ENCODE measurements around the gene AQP3.
"Not testable (repeated sequence)": the region's sequence is repeated elsewhere in the genome, so short reads cannot be mapped to it uniquely, and the experiment has no call there.

Gene AQP3

GRCh38 chr9:33466565-33467495 is 19.4 kb upstream of the AQP3 start:
- DNase-seq = peak in 41 of 42 donors; percentile 30 to 86 (median 64)
- intact Hi-C loops (cut with DNase I) = loop anchor here (5.0 to 10.0 kb wide), 2 partner anchors 95 to 192 kb away; no protein-coding TSS in a partner anchor

- no peak for DNase-seq
- intact Hi-C loops (cut with DNase I) = loop anchor here (5.0 to 10.0 kb wide), 2 partner anchors 94 to 191 kb away; no protein-coding TSS in a partner anchor
Measured at GRCh38 chr9:33465596-33466564, 18.5 kb upstream of the AQP3 start.

DNA sequence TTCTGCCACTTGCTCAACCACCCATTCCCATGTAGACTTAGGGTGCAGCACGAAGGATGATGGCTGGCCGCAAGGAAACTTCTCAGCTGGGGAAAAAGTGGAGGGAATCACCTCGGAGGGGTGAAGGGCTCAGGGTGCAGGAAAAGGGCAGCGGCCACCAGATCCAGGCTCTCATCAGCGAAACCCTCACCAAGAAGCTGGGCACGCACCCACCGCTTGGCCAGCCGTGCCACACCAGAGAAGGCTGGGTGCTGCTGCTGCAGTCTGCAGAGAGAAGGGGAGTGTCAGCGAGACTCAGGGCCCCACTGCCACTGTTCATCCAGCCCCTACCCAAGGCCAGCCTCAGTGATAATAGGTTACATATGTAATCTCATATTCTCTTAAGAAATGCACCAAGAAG is 17.7 kb upstream of the AQP3 start:
- intact Hi-C loops (cut with DNase I) = loop anchor here (5.0 to 10.0 kb wide), 2 partner anchors 93 to 190 kb away; no protein-coding TSS in a partner anchor
- no peak for DNase-seq

DNA sequence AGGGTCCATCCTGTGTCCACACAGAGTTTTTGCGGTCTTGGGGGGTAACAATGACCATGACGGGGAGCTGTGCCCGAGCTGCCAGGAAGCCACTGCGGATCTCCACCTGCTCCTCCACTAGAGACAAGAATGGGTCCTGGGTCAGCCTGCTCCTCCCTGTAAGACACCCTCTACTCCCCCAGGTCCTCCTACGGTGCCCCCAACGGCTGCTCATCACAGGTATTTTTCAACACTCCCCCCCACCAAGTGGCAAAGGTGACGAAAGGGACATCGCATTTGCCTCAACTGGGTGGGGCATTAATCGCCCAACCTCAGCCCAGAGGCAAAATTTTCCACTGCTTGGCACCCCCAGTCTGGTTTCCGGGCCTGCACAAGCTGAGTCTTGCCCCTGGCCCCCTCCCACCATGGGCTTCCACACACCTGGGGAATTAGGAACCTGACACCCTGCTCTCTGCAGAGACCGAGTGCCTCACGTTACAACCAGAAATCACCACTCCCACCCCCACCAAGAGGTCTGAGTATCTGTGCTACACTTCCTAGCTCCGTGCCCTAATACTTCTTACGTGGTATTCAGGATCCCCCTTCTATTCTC is 16.7 kb upstream of the AQP3 start:
- intact Hi-C loops (cut with DNase I) = loop anchor here (10.0 kb wide), 1 partner anchor 189 kb away; no protein-coding TSS in a partner anchor
- no peak for DNase-seq

DNA sequence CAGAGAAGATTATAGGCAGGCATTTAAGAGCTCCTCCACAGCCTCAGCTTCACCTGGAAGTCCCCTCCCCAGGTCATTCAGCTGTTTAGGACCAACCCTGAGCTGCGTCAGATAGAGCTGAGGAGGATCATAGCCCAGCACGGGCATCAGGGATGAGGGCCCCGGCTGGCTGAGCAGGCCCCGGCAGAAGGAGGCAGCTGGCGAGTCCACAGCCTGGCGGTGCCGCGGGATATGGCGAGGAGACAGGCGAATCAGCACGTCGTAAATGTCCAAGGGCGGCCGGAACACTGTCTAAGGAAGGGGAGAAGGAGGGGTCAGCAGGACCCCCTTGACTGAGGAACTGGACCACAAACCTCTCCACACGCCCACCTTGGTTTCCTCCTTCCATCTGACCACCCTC is 15.8 kb upstream of the AQP3 start:
- intact Hi-C loops (cut with DNase I) = loop anchor here (10.0 kb wide), 1 partner anchor 188 kb away; no protein-coding TSS in a partner anchor
- DNase-seq = no peak

GRCh38 chr9:33461492-33461891 is 14.1 kb upstream of the AQP3 start:
- DNase-seq = no peak
- intact Hi-C loops (cut with DNase I) = loop anchor here (10.0 kb wide), 1 partner anchor 187 kb away; no protein-coding TSS in a partner anchor

DNA sequence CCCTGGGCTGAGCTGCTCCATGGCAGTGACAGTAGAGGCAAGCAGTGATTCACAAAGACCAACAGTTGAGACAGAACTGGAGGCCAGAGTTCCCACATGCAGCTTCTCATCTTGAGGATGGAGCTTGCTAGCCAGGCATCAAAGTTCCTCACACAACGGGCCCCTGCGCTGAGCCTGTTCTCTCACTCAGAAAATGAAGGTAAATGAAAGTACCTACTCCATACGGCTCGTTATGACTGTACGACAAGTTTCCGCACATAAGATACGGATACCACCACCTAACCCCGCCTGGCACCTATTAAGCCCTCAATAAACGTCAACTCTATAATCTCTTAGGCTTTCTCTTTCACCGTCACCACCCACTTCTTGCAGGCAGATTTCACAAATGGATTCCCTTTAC is 13.5 kb upstream of the AQP3 start:
- DNase-seq = no peak
- intact Hi-C loops (cut with DNase I) = loop anchor here (10.0 kb wide), 1 partner anchor 186 kb away; no protein-coding TSS in a partner anchor

DNA sequence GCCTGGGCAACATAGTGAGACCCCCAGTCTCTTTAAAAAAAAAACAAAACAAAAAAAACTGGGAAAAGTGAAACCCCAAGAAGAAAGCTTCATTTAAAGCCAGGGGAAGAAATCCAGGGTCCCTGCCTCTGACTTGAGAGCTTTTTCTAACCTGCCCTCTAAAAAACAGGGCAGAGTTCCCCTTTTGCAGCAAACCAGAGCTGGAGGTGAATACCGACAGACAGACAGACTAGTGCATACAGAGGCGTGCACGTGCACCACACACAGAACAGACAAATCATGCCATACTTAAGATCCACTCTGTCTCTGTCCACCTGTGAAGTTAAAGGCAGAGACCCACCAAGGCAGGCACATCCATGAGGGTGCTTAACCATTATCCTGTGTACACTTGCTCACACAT is 11.7 kb upstream of the AQP3 start:
- intact Hi-C loops (cut with DNase I) = no loop called here
- no peak for DNase-seq

DNA sequence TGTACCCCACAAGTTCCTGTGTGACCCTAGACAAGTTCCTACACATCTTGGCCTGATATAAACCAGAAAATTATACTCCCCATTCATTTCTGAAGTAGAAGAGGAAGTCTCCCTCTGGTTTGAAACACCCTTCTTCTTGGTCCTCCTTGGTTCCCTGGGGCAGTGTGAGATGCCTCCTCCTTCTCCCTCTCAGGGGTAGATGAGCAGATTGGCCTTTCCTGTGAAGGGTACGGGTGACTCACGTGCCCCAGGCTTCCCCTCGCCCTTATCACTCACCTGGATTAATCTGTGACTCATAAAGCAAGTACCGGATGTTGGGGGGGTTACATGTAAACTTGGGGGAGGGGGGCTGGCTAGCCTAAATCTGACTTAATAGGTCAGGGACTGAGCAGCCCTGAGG is 11.1 kb upstream of the AQP3 start:
- DNase-seq = no peak
- intact Hi-C loops (cut with DNase I) = no loop called here

- no peak for DNase-seq
- intact Hi-C loops (cut with DNase I) = no loop called here
Measured at GRCh38 chr9:33455945-33456344, 8.6 kb upstream of the AQP3 start.

- DNase-seq; intact Hi-C loops (cut with DNase I): not testable (repeated sequence)
Measured at GRCh38 chr9:33455456-33455855, 8.1 kb upstream of the AQP3 start.

GRCh38 chr9:33454661-33455026 is 7.3 kb upstream of the AQP3 start:
- DNase-seq; intact Hi-C loops (cut with DNase I): not testable (repeated sequence)

GRCh38 chr9:33453999-33454660 is 6.7 kb upstream of the AQP3 start:
- no peak for DNase-seq

DNA sequence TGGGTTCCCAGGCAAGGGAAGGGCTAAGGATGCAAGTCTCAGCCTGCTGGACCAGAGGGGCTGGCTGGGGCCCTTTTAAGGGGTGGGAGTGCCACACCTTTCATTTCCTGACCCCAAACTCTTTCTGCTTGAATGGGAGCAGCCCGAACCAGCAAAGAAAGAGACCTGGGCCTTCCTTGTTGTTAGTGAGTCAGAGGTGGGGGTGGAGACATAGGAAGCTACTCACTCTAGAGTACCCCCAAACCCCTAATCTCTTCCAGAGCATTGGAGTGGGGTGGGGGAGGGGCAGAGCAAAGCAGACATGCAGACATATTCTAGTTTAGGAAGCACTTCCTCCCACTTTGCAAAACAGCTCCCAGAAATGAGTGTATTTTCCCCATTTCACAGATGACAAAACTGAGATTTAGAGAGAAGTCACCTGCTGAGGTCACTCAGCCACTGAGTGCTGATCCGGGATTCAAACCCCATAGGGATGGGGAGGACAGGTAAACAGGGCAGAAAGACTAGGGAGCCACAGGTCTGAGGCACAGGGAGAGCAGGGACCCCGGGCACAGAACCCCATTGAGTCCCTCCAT is 6.0 kb upstream of the AQP3 start:
- DNase-seq = no peak
- intact Hi-C loops (cut with DNase I) = no loop called here

More at GRCh38 chr9:33453999-33454660, 6.7 kb upstream of the AQP3 start:
- intact Hi-C loops (cut with DNase I) = no loop called here

- intact Hi-C loops (cut with DNase I) = no loop called here
- DNase-seq = peak in 38 of 42 donors; percentile 11 to 63 (median 40)
Measured at GRCh38 chr9:33452828-33453271, 5.5 kb upstream of the AQP3 start.

- no peak for DNase-seq
- intact Hi-C loops (cut with DNase I) = no loop called here
Measured at GRCh38 chr9:33450621-33451146, 3.3 kb upstream of the AQP3 start.

- no peak for DNase-seq
- intact Hi-C loops (cut with DNase I) = no loop called here
Measured at GRCh38 chr9:33449715-33450114, 2.3 kb upstream of the AQP3 start.

Measured in head of caudate nucleus (tissue), 42 donors.